ENCODE results near the gene OR2A2. TPM values are rescaled to one million over a fixed set of nuclear protein-coding genes. Genes with fewer than 3 reads are reported as not detected.

Gene OR2A2, protein sequence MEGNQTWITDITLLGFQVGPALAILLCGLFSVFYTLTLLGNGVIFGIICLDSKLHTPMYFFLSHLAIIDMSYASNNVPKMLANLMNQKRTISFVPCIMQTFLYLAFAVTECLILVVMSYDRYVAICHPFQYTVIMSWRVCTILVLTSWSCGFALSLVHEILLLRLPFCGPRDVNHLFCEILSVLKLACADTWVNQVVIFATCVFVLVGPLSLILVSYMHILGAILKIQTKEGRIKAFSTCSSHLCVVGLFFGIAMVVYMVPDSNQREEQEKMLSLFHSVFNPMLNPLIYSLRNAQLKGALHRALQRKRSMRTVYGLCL
- not detected in 2 replicates for total RNA-seq (2014; rRNA removed; shearing (Covaris generic); ENCODE audit: low replicate concordance)

DNA sequence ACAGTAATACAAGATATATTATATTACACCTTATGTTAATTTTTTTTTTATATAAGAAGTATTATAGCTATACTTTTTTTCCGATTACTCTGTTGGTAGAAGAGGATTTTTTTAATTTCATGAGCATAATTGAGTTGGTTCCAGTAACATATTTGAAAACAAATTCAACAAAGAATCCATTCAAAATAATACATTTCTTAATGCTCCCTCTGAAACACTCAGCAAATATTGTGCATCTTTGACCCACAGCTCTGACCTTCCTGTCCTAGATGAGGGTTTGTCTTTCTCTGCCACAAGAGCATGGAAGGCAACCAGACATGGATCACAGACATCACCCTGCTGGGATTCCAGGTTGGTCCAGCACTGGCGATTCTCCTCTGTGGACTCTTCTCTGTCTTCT is at the start of gene OR2A2:
Gene OR2A2, plus strand, starts transcription at position 301 of the 400 bp plus-strand sequence. Its CDS starts 0 bp downstream, at position 301.
- no peak for DNase-seq
- Histone ChIP-seq H3K9me3 (no peaks in the 10 kb centered on the region), H3K27me3 (no peaks in the 10 kb centered on the region), H3K4me3 (no peak within 1 kb of the TSS), H3K36me3 (no peaks in the 10 kb centered on the region)

DNA sequence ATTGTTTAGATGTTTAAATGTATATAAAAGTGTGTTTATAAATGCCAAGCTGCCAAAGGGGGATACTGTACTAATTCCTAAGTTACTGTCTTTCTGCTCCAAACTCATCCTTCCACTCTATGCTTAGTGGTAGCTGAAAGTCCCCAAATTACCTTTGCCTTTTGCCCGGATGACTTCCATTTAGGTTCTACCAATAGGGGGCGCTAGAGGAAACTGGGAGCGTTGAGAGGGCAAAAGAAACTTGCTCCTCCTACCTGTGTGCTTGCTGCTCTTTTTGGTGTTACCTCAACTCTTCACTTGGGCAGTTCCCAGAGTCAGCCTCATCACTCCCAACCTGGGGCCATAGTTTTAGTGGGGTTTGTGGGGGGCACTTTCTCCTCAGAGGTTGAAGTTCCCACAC is 45.7 kb upstream of the OR2A2 start:
- Histone ChIP-seq H3K36me3 (no peaks in the 10 kb centered on the region), H3K4me3 (no peak overlapping the region), H3K9me3 (no peaks in the 10 kb centered on the region), H3K27me3 (no peaks in the 10 kb centered on the region)
- DNase-seq: no peak

DNA sequence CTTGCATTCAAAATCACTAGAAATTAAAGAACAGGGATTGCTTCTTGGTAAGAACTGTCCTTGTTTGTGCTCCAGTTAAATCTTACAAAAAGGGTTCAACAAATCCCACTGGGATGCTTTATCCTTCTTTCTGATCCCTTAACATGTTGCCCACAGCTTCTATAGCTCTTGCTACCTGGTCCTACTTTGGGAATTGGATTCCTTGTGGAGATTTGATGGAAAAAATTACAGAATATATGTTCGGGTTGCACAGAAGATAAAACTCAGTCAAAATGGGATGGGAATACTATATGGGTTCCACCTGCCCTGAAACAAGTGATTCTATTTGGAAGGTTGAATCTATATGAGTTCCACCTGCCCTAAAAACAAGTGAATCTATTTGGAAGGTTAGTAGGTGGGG is 39.9 kb upstream of the OR2A2 start, which contains the start of gene OR2A25:
Gene OR2A25, plus strand, starts transcription at position 301 of the 400 bp plus-strand sequence. CDS start 4,409 bp downstream, outside the sequence.
- Histone ChIP-seq H3K27me3 (no peaks in the 10 kb centered on the region), H3K36me3 (no peaks in the 10 kb centered on the region), H3K9me3 (no peaks in the 10 kb centered on the region), H3K4me3 (no peak within 1 kb of the TSS)
- DNase-seq: no peak

DNA sequence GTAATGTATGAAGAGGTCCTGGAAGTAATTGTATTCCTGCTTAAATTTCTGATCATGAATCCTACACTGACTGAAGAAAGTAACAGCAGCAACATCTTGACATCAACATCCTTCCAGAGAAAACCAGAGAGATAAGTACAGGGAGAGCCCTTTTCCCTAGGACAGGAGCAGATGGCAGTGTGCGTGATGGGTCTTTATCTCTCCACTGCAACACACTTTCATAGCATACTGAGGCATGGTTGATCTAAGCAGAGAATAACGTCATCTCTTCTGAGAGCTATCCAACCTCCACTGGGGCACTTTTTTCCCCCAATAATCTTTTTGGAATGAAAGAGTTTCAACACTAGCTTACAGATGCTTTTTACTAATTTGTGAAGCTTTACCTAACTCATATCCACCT is 39.4 kb upstream of the OR2A2 start:
- H3K36me3 ChIP-seq: no peaks in the 10 kb centered on the region
- DNase-seq: no peak

DNA sequence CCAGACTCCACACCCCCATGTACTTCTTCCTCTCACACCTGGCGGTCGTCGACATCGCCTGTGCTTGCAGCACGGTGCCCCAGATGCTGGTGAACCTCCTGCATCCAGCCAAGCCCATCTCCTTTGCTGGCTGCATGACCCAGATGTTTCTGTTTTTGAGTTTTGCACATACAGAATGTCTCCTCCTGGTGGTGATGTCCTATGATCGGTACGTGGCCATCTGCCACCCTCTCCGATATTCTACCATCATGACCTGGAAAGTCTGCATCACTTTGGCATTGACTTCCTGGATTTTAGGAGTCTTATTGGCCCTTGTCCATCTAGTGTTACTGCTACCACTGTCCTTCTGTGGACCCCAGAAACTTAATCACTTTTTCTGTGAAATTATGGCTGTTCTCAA is 35.0 kb upstream of the OR2A2 start:
- no peaks in the 10 kb centered on the region for H3K36me3 ChIP-seq
- no peak for DNase-seq
- H3K27me3 ChIP-seq: no peaks in the 10 kb centered on the region
- no peaks in the 10 kb centered on the region for H3K9me3 ChIP-seq
- no peak overlapping the region for H3K4me3 ChIP-seq

More for the DNA sequence above, 39.4 kb upstream of the OR2A2 start:
- Histone ChIP-seq H3K27me3 (no peaks in the 10 kb centered on the region), H3K4me3 (no peak overlapping the region), H3K9me3 (no peaks in the 10 kb centered on the region)

DNA sequence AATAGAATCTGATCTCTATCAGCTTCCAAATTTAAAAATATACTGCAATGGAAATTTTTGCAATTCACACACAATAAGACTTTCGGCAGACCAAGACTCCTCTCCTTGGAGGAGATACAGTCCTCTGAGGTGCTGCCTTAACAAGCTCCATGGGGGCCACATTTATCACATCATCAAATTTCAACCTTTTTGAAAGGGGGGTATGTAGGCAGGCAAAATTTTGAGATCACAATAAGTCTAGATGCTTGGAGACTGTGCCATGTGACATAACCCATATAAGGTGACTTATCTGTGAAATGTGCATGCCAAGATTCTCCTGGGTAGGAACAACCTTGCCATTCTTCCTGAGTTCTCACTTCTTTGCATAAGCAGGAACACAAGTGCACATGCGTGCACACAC is 23.4 kb upstream of the OR2A2 start, which contains the start of gene OR2A12:
Gene OR2A12, plus strand, starts transcription at position 301 of the 400 bp plus-strand sequence. CDS start 8,830 bp downstream, outside the sequence.
- H3K4me3 ChIP-seq: no peak within 1 kb of the TSS
- DNase-seq: no peak
- H3K9me3 ChIP-seq: no peaks in the 10 kb centered on the region
- no peaks in the 10 kb centered on the region for H3K36me3 ChIP-seq
- no peaks in the 10 kb centered on the region for H3K27me3 ChIP-seq

DNA sequence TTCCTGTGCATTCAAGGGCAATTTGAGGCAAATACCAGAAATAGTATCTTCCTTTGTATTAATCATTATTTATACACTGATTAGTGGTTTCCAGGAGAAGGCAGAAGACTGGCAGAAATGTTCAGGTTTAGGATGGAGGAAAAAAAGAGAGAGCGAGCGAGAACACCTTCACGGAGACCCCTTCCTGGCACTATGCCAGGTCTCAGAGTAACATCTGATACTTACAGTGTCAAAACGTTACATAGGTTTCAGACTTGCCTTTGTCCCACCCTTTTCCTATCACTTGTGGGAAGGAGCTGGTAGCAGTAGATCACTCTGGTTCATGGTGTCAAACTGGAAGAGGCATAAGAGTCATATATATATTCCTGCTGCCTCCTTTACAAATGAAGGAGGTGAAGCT is 22.7 kb upstream of the OR2A2 start:
- Histone ChIP-seq H3K4me3 (no peak overlapping the region), H3K36me3 (no peaks in the 10 kb centered on the region)

DNA sequence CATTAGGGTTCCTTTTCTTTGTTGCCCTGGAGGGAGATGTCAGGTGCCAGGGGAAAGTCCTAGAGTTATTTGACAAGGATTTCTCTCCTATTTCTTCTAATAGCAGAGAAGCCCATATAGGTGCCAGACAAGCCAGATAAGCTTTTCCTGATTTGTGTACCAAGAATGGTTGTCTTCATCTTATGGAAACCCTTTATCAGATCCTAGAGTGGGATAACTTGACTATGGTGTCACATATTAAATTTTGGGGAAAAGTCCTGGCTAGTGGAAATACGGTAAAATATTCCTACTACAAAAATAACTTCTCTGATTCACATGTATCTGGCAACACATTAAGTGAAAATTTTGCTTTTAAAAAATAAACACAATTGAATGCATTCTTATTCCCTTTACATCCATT is 22.2 kb upstream of the OR2A2 start:
- H3K36me3 ChIP-seq: no peaks in the 10 kb centered on the region
- DNase-seq: no peak
- no peak overlapping the region for H3K4me3 ChIP-seq
- H3K9me3 ChIP-seq: no peaks in the 10 kb centered on the region
- H3K27me3 ChIP-seq: no peaks in the 10 kb centered on the region

More for the DNA sequence above, 22.7 kb upstream of the OR2A2 start:
- no peak for DNase-seq
- H3K9me3 ChIP-seq: no peaks in the 10 kb centered on the region
- H3K27me3 ChIP-seq: no peaks in the 10 kb centered on the region

DNA sequence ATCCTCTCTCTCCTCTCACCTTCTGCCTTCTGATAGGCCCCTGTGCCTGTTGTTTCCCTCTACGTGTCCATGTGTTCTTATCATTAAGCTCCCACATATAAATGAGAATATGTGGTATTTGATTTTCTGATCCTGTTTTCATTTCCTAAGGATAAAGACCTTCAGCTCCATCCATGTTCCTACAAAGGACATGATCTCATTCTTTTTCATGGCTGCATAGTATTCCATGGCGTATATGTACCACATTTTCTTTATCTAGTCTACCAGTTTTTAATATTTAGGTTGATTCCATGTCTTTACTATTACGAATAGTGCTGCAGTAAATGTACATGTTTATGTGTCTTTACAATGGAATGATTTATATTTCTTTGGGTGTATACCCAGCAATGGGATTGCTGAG is 18.7 kb upstream of the OR2A2 start:
- no peak for DNase-seq
- Histone ChIP-seq H3K9me3 (no peaks in the 10 kb centered on the region), H3K36me3 (no peaks in the 10 kb centered on the region), H3K27me3 (no peaks in the 10 kb centered on the region), H3K4me3 (no peak overlapping the region)

DNA sequence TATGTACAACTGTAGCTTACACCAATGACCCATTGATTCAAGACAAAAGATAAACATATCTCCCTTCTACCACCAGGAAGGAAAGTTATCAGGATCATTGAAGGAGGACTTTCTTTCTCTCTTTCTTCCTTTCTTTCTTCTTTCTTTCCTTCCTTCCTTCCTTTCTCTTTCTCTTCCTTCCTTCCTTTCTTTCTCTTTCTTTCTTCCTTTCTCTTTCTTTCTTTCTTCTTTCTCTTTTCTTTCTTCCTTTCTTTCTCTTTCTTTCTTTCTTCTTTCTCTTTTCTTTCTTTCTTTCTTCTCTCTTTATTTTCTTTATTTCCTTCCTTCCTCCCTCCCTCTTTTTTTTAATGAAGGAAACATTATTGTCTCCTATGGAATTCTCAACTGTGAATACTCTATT is 10.6 kb upstream of the OR2A2 start:
- Histone ChIP-seq H3K9me3 (no peaks in the 10 kb centered on the region), H3K36me3 (no peaks in the 10 kb centered on the region), H3K4me3 (no peak overlapping the region), H3K27me3 (no peaks in the 10 kb centered on the region)
- DNase-seq: no peak

DNA sequence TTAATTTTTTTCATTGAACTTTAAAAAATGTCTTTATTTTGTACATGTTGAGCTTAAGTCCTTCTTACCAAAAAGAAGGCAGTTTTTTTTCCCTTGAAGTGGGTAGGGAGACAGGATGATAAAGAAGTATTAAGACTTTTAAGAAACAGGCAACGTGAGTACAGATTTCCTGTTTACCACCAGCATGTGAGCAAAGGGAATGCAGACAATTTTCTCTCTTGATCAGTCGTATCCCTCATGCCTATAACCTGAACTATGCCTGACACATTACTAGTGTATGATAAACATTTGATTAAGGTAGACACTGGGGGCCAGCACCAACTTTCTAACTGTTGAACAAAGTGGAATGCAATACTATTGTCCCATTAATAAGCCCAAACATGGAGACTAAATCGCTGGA is 8.8 kb upstream of the OR2A2 start:
- Histone ChIP-seq H3K36me3 (no peaks in the 10 kb centered on the region), H3K9me3 (no peaks in the 10 kb centered on the region), H3K4me3 (no peak overlapping the region), H3K27me3 (no peaks in the 10 kb centered on the region)
- DNase-seq: no peak

DNA sequence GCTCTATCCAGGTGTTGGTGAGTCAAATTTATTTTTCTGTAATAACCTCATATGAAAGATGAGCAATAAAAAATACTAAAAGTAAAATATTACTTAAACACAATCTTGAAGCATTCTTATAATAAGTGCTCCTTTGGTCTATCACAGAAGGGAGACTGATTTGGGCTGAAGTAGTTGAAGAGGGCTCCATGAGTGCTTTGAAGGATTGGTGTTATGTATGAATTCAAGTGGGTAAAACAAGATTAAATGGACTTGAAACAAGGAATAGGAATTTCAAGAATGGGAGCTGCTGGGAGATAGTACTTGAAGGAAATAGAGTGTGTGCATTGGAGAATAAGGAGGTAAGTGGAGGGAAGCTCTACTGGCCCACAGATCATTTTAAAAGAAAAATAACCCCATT is 7.3 kb upstream of the OR2A2 start:
- DNase-seq: no peak

DNA sequence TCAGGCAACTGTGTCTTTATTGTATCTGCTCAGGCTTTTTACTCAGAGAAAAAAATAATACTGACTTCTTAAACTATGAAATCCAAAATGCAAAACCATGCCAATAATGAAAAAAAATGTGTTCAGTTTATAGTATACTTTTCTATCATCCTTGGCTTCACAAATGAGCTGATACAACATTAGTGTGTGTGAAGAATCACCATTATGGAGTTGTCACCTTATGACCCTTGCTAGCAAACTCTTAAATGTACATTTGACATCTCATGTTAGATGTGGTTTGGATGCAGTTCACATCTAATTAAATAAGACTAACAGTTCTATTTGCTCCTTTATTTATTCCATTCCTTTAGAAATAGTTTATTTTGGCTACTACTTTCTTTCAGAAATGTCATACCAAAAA is 4.2 kb upstream of the OR2A2 start:
- H3K9me3 ChIP-seq: no peaks in the 10 kb centered on the region
- no peak overlapping the region for H3K4me3 ChIP-seq
- DNase-seq: no peak
- no peaks in the 10 kb centered on the region for H3K27me3 ChIP-seq
- no peaks in the 10 kb centered on the region for H3K36me3 ChIP-seq

More for the DNA sequence above, 7.3 kb upstream of the OR2A2 start:
- no peaks in the 10 kb centered on the region for H3K36me3 ChIP-seq
- H3K9me3 ChIP-seq: no peaks in the 10 kb centered on the region
- H3K4me3 ChIP-seq: no peak overlapping the region
- H3K27me3 ChIP-seq: no peaks in the 10 kb centered on the region

DNA sequence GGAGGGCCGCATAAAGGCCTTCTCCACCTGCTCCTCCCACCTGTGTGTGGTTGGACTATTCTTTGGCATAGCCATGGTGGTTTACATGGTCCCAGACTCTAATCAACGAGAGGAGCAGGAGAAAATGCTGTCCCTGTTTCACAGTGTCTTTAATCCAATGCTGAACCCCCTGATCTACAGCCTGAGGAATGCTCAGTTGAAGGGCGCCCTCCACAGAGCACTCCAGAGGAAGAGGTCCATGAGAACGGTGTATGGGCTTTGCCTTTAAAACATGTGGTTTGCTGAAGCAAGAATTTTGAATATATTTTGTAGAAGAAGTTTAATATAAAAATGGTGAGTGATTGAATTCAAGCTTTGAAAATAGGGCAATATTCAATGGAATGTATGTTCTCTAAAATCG is 889 bp downstream of the OR2A2 start:
- Histone ChIP-seq H3K9me3 (no peaks in the 10 kb centered on the region), H3K4me3 (no peak overlapping the region), H3K36me3 (no peaks in the 10 kb centered on the region), H3K27me3 (no peaks in the 10 kb centered on the region)
- no peak for DNase-seq

DNA sequence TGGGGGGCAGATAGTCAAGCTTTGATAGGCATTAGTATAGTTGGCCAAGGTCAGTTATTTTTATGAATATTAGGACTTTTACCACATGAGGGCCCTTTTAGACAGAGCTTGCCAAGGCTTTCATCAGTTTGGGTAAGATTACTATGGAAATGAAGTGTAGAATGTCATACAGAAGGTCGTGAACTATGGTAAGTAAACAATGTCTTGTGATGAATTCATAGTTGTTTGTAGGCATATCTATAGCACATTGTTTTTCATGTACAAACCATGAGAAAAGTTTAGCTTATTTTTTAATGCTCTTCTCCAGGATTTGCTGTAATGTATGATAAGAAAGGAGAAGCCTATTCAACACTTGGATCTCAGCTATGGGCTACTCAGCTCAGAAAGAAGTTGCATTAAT is 4.3 kb downstream of the OR2A2 start:
- H3K27me3 ChIP-seq: no peaks in the 10 kb centered on the region
- DNase-seq: no peak
- H3K9me3 ChIP-seq: no peaks in the 10 kb centered on the region
- no peaks in the 10 kb centered on the region for H3K36me3 ChIP-seq
- H3K4me3 ChIP-seq: no peak overlapping the region

DNA sequence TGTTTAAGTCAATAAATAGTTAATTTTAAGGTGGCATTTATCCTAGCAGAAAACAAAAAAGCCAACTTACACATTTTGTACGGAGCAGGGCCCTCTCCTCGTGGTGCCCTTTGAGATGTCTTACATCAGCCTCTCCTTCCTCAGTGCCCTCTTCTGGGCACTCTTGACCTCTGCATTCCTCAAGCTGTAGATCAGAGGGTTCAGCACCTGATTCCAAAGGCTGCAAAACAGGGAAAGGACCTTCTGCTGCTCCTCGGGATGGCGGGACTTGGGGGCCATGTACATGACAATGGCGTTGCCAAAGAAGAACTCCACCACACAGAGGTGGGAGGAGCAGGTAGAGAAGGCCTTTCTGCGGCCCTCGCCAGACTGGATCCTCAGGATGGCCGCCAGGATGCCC is 9.0 kb downstream of the OR2A2 start:
- no peaks in the 10 kb centered on the region for H3K36me3 ChIP-seq
- H3K4me3 ChIP-seq: no peak overlapping the region
- no peaks in the 10 kb centered on the region for H3K9me3 ChIP-seq
- no peak for DNase-seq
- no peaks in the 10 kb centered on the region for H3K27me3 ChIP-seq

DNA sequence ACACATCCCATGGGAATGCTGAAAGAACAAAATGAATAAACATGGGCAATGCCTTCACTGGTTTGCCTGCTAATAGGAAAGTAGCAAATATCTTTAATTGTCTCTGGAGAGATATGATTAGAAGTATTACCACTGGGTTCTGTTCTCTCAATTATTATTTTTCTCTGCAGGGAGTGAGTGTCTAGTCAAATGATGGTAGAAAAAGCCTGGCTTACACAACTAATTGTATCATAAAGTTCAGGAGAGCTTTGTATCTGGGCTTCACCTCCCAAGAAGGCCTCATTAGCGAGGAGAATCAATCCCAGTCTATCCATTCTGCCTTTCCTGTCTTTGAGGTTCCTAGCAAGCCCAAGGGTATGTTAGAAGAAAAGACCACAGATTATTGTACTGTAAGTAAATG is 13.5 kb downstream of the OR2A2 start, which contains the start of gene OR2A14:
Gene OR2A14, plus strand, starts transcription at position 301 of the 400 bp plus-strand sequence. CDS start 5,937 bp downstream, outside the sequence.
- Histone ChIP-seq H3K27me3 (no peaks in the 10 kb centered on the region), H3K9me3 (no peaks in the 10 kb centered on the region), H3K4me3 (no peak within 1 kb of the TSS), H3K36me3 (no peaks in the 10 kb centered on the region)
- DNase-seq: no peak

DNA sequence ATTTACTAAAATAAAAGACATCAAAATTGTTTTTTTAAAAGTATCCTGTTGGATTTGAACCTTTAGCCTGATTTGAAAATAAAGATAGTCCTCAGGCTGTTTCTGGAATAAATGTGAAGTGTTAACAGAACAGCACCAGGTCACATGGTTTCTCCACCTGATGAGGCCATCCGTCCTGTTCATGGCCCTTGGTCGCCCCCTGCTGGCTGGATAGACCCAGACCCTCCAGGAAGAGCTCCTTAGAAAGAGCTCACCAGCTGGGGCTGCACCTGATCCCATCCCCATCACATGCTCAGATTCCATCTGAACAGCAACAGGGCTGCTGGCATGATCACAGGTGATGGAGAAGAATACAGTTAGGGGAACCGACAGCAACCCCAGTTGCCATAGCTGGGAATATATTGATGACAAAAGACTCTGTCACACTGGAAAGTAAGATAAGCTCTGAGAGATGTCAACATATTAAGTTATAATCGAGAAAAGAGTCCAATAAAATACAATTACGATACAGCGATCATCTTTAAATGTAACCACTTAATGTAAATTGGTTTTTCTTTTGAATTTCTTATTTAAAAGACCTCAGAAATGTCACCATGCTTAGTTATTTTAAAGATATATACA is 18.4 kb downstream of the OR2A2 start:
- no peak overlapping the region for H3K4me3 ChIP-seq

More for the DNA sequence above, 18.4 kb downstream of the OR2A2 start:
- H3K36me3 ChIP-seq: no peaks in the 10 kb centered on the region
- peak; percentile 61 for DNase-seq
- H3K9me3 ChIP-seq: no peaks in the 10 kb centered on the region
- H3K27me3 ChIP-seq: no peaks in the 10 kb centered on the region

Measured in MG63 (cell line).